Measurements from ENCODE around the gene DVL3. TPM values are rescaled to one million over a fixed set of nuclear protein-coding genes. Genes with fewer than 3 reads are reported as not detected.

The DVL3 gene
- total and polyA plus RNA-seq, 10 of the 15 experiments (the other 5 are each of a cell fraction or from before 2014, with no cell fraction given) = 2.2 to 39.7 (median 14.5) TPM

- no peak for TF ChIP-seq CBFB (IDR thresholded peaks at IDR 0.05; ENCODE audit: low read depth)
- TF ChIP-seq CUX1 (IDR thresholded peaks at IDR 0.05; ENCODE audit: insufficient replicate concordance, low read depth, low read length) = no peak
- no peak for TF ChIP-seq ATF2 (IDR thresholded peaks at IDR 0.05; ENCODE audit: low read length)
Measured at GRCh38 chr3:184222521-184222920, 67.3 kb downstream of the DVL3 start (continued).

Other genes with a start within 250 kb of the DVL3 start
Only the 7 nearest of the 19 such genes appear.
- gene HTR3E, start 58.3 kb upstream of the DVL3 start, total RNA-seq (2014; rRNA removed) = not detected in 2 replicates
- not detected in 2 replicates for gene HTR3E, start 58.3 kb upstream of the DVL3 start, total RNA-seq (2014; rRNA removed; fragmentation: Illumina TruSeq; extraction: Trizol)
- gene HTR3E, start 58.3 kb upstream of the DVL3 start, total RNA-seq (2021) = not detected in 2 replicates
- not detected in 2 replicates for gene HTR3E, start 58.3 kb upstream of the DVL3 start, polyA plus RNA-seq (2011; rRNA removed)
- gene HTR3E, start 58.3 kb upstream of the DVL3 start, polyA plus RNA-seq (2014; fragmentation: Illumina TruSeq; extraction: Trizol) = not detected in 2 replicates
- gene HTR3E, start 58.3 kb upstream of the DVL3 start, polyA plus RNA-seq (2014; fragmentation: Nextera tagmentation; extraction: Ambion mirVana) = not detected
- not detected in 2 replicates for gene HTR3E, start 58.3 kb upstream of the DVL3 start, polyA plus RNA-seq (2014; rRNA removed)
- gene HTR3E, start 58.3 kb upstream of the DVL3 start, polyA plus RNA-seq (2016; fragmentation: Nextera tagmentation; extraction: Ambion mirVana) = not detected
- 50.9 and 53.9 TPM in 2 replicates for gene EIF2B5, start 20.0 kb upstream of the DVL3 start, total RNA-seq (2014; rRNA removed)
- 46.1 and 50.4 TPM in 2 replicates for gene EIF2B5, start 20.0 kb upstream of the DVL3 start, total RNA-seq (2014; rRNA removed; fragmentation: Illumina TruSeq; extraction: Trizol)
- gene EIF2B5, start 20.0 kb upstream of the DVL3 start, total RNA-seq (2021) = 44.9 and 50.7 TPM in 2 replicates
- gene EIF2B5, start 20.0 kb upstream of the DVL3 start, polyA plus RNA-seq (2011; rRNA removed) = 49.7 and 58.5 TPM in 2 replicates
- 53.5 and 55.9 TPM in 2 replicates for gene EIF2B5, start 20.0 kb upstream of the DVL3 start, polyA plus RNA-seq (2014; fragmentation: Illumina TruSeq; extraction: Trizol)
- 10 to 100 TPM; 13.7 to 23.6 TPM for gene EIF2B5, start 20.0 kb upstream of the DVL3 start, polyA plus RNA-seq (2014; fragmentation: Nextera tagmentation; extraction: Ambion mirVana)
- 65.1 and 72.4 TPM in 2 replicates for gene EIF2B5, start 20.0 kb upstream of the DVL3 start, polyA plus RNA-seq (2014; rRNA removed)
- 10 to 100 TPM; 79.2 to 82.7 TPM for gene EIF2B5, start 20.0 kb upstream of the DVL3 start, polyA plus RNA-seq (2016; fragmentation: Nextera tagmentation; extraction: Ambion mirVana)
- 148 and 159 TPM in 2 replicates for gene AP2M1, start 19.5 kb downstream of the DVL3 start, total RNA-seq (2014; rRNA removed)
- gene AP2M1, start 19.5 kb downstream of the DVL3 start, total RNA-seq (2014; rRNA removed; fragmentation: Illumina TruSeq; extraction: Trizol) = 110 and 115 TPM in 2 replicates
- 180 and 191 TPM in 2 replicates for gene AP2M1, start 19.5 kb downstream of the DVL3 start, total RNA-seq (2021)
- 163 and 269 TPM in 2 replicates for gene AP2M1, start 19.5 kb downstream of the DVL3 start, polyA plus RNA-seq (2011; rRNA removed)
- 120 and 164 TPM in 2 replicates for gene AP2M1, start 19.5 kb downstream of the DVL3 start, polyA plus RNA-seq (2014; fragmentation: Illumina TruSeq; extraction: Trizol)
- gene AP2M1, start 19.5 kb downstream of the DVL3 start, polyA plus RNA-seq (2014; fragmentation: Nextera tagmentation; extraction: Ambion mirVana) = 10 to 100 TPM; 65.6 to 68.9 TPM
- 156 and 174 TPM in 2 replicates for gene AP2M1, start 19.5 kb downstream of the DVL3 start, polyA plus RNA-seq (2014; rRNA removed)
- 100 to 1,000 TPM; 340 to 356 TPM for gene AP2M1, start 19.5 kb downstream of the DVL3 start, polyA plus RNA-seq (2016; fragmentation: Nextera tagmentation; extraction: Ambion mirVana)
- gene ABCF3, start 30.8 kb downstream of the DVL3 start, total RNA-seq (2014; rRNA removed) = 46.6 and 49.4 TPM in 2 replicates
- 25.7 and 25.8 TPM in 2 replicates for gene ABCF3, start 30.8 kb downstream of the DVL3 start, total RNA-seq (2014; rRNA removed; fragmentation: Illumina TruSeq; extraction: Trizol)
- 56.1 and 61.8 TPM in 2 replicates for gene ABCF3, start 30.8 kb downstream of the DVL3 start, total RNA-seq (2021)
- gene ABCF3, start 30.8 kb downstream of the DVL3 start, polyA plus RNA-seq (2011; rRNA removed) = 30.8 and 44.4 TPM in 2 replicates
- 21.0 and 36.9 TPM in 2 replicates for gene ABCF3, start 30.8 kb downstream of the DVL3 start, polyA plus RNA-seq (2014; fragmentation: Illumina TruSeq; extraction: Trizol)
- 1 to 10 TPM; 6.1 to 8.1 TPM for gene ABCF3, start 30.8 kb downstream of the DVL3 start, polyA plus RNA-seq (2014; fragmentation: Nextera tagmentation; extraction: Ambion mirVana)
- 70.6 and 81.7 TPM in 2 replicates for gene ABCF3, start 30.8 kb downstream of the DVL3 start, polyA plus RNA-seq (2014; rRNA removed)
- gene ABCF3, start 30.8 kb downstream of the DVL3 start, polyA plus RNA-seq (2016; fragmentation: Nextera tagmentation; extraction: Ambion mirVana) = 10 to 100 TPM; 66.8 to 71.3 TPM
- not detected in 2 replicates for gene VWA5B2, start 74.2 kb downstream of the DVL3 start, total RNA-seq (2014; rRNA removed)
- gene VWA5B2, start 74.2 kb downstream of the DVL3 start, total RNA-seq (2014; rRNA removed; fragmentation: Illumina TruSeq; extraction: Trizol) = not detected in 2 replicates
- gene VWA5B2, start 74.2 kb downstream of the DVL3 start, total RNA-seq (2021) = not detected in 2 replicates
- gene VWA5B2, start 74.2 kb downstream of the DVL3 start, polyA plus RNA-seq (2011; rRNA removed) = 0.03 TPM in 1 of 2 replicates, not detected in the other
- not detected in 2 replicates for gene VWA5B2, start 74.2 kb downstream of the DVL3 start, polyA plus RNA-seq (2014; fragmentation: Illumina TruSeq; extraction: Trizol)
- not detected for gene VWA5B2, start 74.2 kb downstream of the DVL3 start, polyA plus RNA-seq (2014; fragmentation: Nextera tagmentation; extraction: Ambion mirVana)
- gene VWA5B2, start 74.2 kb downstream of the DVL3 start, polyA plus RNA-seq (2014; rRNA removed) = not detected in 2 replicates
- under 1 TPM in 1 of 2 experiments, not detected in 1; 0.09 TPM for gene VWA5B2, start 74.2 kb downstream of the DVL3 start, polyA plus RNA-seq (2016; fragmentation: Nextera tagmentation; extraction: Ambion mirVana)
- gene ALG3, start 93.6 kb downstream of the DVL3 start, total RNA-seq (2014; rRNA removed) = 39.6 and 47.5 TPM in 2 replicates
- gene ALG3, start 93.6 kb downstream of the DVL3 start, total RNA-seq (2014; rRNA removed; fragmentation: Illumina TruSeq; extraction: Trizol) = 20.9 and 21.2 TPM in 2 replicates
- 44.5 and 44.9 TPM in 2 replicates for gene ALG3, start 93.6 kb downstream of the DVL3 start, total RNA-seq (2021)
- 15.8 and 29.0 TPM in 2 replicates for gene ALG3, start 93.6 kb downstream of the DVL3 start, polyA plus RNA-seq (2011; rRNA removed)
- 25.5 and 36.0 TPM in 2 replicates for gene ALG3, start 93.6 kb downstream of the DVL3 start, polyA plus RNA-seq (2014; fragmentation: Illumina TruSeq; extraction: Trizol)
- gene ALG3, start 93.6 kb downstream of the DVL3 start, polyA plus RNA-seq (2014; fragmentation: Nextera tagmentation; extraction: Ambion mirVana) = 10 to 100 TPM; 13.6 to 16.0 TPM
- gene ALG3, start 93.6 kb downstream of the DVL3 start, polyA plus RNA-seq (2014; rRNA removed) = 42.9 and 45.1 TPM in 2 replicates
- gene ALG3, start 93.6 kb downstream of the DVL3 start, polyA plus RNA-seq (2016; fragmentation: Nextera tagmentation; extraction: Ambion mirVana) = 10 to 100 TPM; 82.9 to 84.7 TPM
- gene EEF1AKMT4, start 94.3 kb downstream of the DVL3 start, total RNA-seq (2014; rRNA removed) = 17.8 and 19.2 TPM in 2 replicates
- gene EEF1AKMT4, start 94.3 kb downstream of the DVL3 start, total RNA-seq (2014; rRNA removed; fragmentation: Illumina TruSeq; extraction: Trizol) = 7.8 and 8.8 TPM in 2 replicates
- gene EEF1AKMT4, start 94.3 kb downstream of the DVL3 start, total RNA-seq (2021) = 10.2 and 11.9 TPM in 2 replicates
- 5.0 and 9.4 TPM in 2 replicates for gene EEF1AKMT4, start 94.3 kb downstream of the DVL3 start, polyA plus RNA-seq (2011; rRNA removed)
- 3.3 and 7.5 TPM in 2 replicates for gene EEF1AKMT4, start 94.3 kb downstream of the DVL3 start, polyA plus RNA-seq (2014; fragmentation: Illumina TruSeq; extraction: Trizol)
- 10 to 100 TPM; 18.7 to 19.2 TPM for gene EEF1AKMT4, start 94.3 kb downstream of the DVL3 start, polyA plus RNA-seq (2014; fragmentation: Nextera tagmentation; extraction: Ambion mirVana)
- 18.7 and 19.6 TPM in 2 replicates for gene EEF1AKMT4, start 94.3 kb downstream of the DVL3 start, polyA plus RNA-seq (2014; rRNA removed)
- 10 to 100 TPM; 23.3 to 26.8 TPM for gene EEF1AKMT4, start 94.3 kb downstream of the DVL3 start, polyA plus RNA-seq (2016; fragmentation: Nextera tagmentation; extraction: Ambion mirVana)